HG02759 (cell line): Measurements from ENCODE around the gene MACROD1.
"Not testable (repeated sequence)": the region's sequence is repeated elsewhere in the genome, so short reads cannot be mapped to it uniquely, and the experiment has no call there.

Experiments used
- ATAC-seq: cut with Tn5 transposase; IDR thresholded peaks from one replicate; pipeline ENCODE4 v1.9.1; 2021; ENCODE audit warnings: mild to moderate bottlenecking, moderate library complexity; ENCODE audit not compliant: unreplicated experiment

Gene MACROD1

GRCh38 chr11:64059339-64060140 lies 106.4 kb downstream of the MACROD1 start:
- no peak for ATAC-seq

GRCh38 chr11:64058494-64058893 lies 107.4 kb downstream of the MACROD1 start:
- no peak for ATAC-seq

GRCh38 chr11:64057890-64058289 lies 108.0 kb downstream of the MACROD1 start:
- no peak for ATAC-seq

- ATAC-seq: no peak
Observed at GRCh38 chr11:64056861-64057260, 109.1 kb downstream of the MACROD1 start.

- ATAC-seq: no peak
Observed at GRCh38 chr11:64056213-64056785, 109.6 kb downstream of the MACROD1 start.

- ATAC-seq: no peak
Observed at GRCh38 chr11:64055077-64055476, 110.8 kb downstream of the MACROD1 start.

- no peak for ATAC-seq
Observed at GRCh38 chr11:64053699-64054098, 112.2 kb downstream of the MACROD1 start.

- ATAC-seq: no peak
Observed at GRCh38 chr11:64052938-64053622, 112.8 kb downstream of the MACROD1 start.

GRCh38 chr11:64052436-64052835 lies 113.5 kb downstream of the MACROD1 start:
- no peak for ATAC-seq

- ATAC-seq: no peak
Observed at GRCh38 chr11:64051297-64051696, 114.6 kb downstream of the MACROD1 start.

GRCh38 chr11:64049509-64049908 lies 116.4 kb downstream of the MACROD1 start:
- no peak for ATAC-seq

GRCh38 chr11:64048042-64048854 lies 117.7 kb downstream of the MACROD1 start:
- ATAC-seq: no peak

- ATAC-seq: not testable (repeated sequence)
Observed at GRCh38 chr11:64047373-64047772, 118.5 kb downstream of the MACROD1 start.

- no peak for ATAC-seq
Observed at GRCh38 chr11:64045700-64046099, 120.2 kb downstream of the MACROD1 start.

GRCh38 chr11:64044730-64045393 lies 121.1 kb downstream of the MACROD1 start:
- ATAC-seq: no peak

GRCh38 chr11:64043545-64043944 lies 122.4 kb downstream of the MACROD1 start:
- no peak for ATAC-seq

- ATAC-seq: no peak
Observed at GRCh38 chr11:64042301-64042700, 123.6 kb downstream of the MACROD1 start.

GRCh38 chr11:64041846-64042245 lies 124.1 kb downstream of the MACROD1 start:
- ATAC-seq: no peak

- no peak for ATAC-seq
Observed at GRCh38 chr11:64040684-64041322, 125.1 kb downstream of the MACROD1 start.

- ATAC-seq: no peak
Observed at GRCh38 chr11:64039012-64039665, 126.8 kb downstream of the MACROD1 start.
